ENCODE results near the gene CLINT1. TPM values are rescaled to one million over a fixed set of nuclear protein-coding genes. Genes with fewer than 3 reads are reported as not detected.

CLINT1 gene
- total and polyA plus RNA-seq, 2 of the 13 experiments (the other 11 are each of a cell fraction or from before 2014, with no cell fraction given) = 64.0 to 104 TPM

GRCh38 chr5:157858527-157859226, at the start of gene CLINT1 (continued):
- TF ChIP-seq ZNF280B (CRISPR knock-in tag; IDR thresholded peaks at IDR 0.05; ENCODE audit: borderline replicate concordance) = no peak
- peak; percentile 74; the same call in 1 of the 2 replicates for TF ChIP-seq DMAP1 (CRISPR knock-in tag; IDR thresholded peaks at IDR 0.05)
- peak; percentile 50; the same call in 1 of the 2 replicates for TF ChIP-seq ATF7-NPFF (CRISPR knock-in tag; IDR thresholded peaks at IDR 0.05; ENCODE audit: low read depth)
- peak; percentile 42 for TF ChIP-seq ARID5B (CRISPR knock-in tag; IDR thresholded peaks at IDR 0.05)
- no peak for TF ChIP-seq CHD2 (IDR thresholded peaks at IDR 0.05; ENCODE audit: low read depth, low read length)
- no peak; the same call in 1 of the 2 replicates for TF ChIP-seq MTF2 (CRISPR knock-in tag; IDR thresholded peaks at IDR 0.05; ENCODE audit: borderline replicate concordance)
- TF ChIP-seq ATF4 (CRISPR knock-in tag; IDR thresholded peaks at IDR 0.05) = 0 out of 4 replicates have a peak, but pooled peaks of 1 of the 2 experiments have one; percentile 35
- TF ChIP-seq YEATS2 (CRISPR knock-in tag; IDR thresholded peaks at IDR 0.05; ENCODE audit: borderline replicate concordance) = peak; percentile 58; the same call in 1 of the 2 replicates
- TF ChIP-seq STAT5B (CRISPR knock-in tag; IDR thresholded peaks at IDR 0.05) = no peak
- TF ChIP-seq ZNF382 (CRISPR knock-in tag; IDR thresholded peaks at IDR 0.05; ENCODE audit: borderline replicate concordance) = no peak
- no peak for TF ChIP-seq FOXM1 (CRISPR knock-in tag; IDR thresholded peaks at IDR 0.05)
- TF ChIP-seq GATA4 (IDR thresholded peaks at IDR 0.05; ENCODE audit: borderline replicate concordance, low read depth) = no peak
- TF ChIP-seq ZFP62 (CRISPR knock-in tag; IDR thresholded peaks at IDR 0.05) = 0 out of 2 replicates have a peak, but pooled peaks have one; percentile 63
- TF ChIP-seq ZNF432 (CRISPR knock-in tag; IDR thresholded peaks at IDR 0.05; ENCODE audit: borderline replicate concordance) = no peak
- TF ChIP-seq KAT8 (CRISPR knock-in tag; IDR thresholded peaks at IDR 0.05) = peak; percentile 85
- peak; percentile 84; the same call in 1 of the 2 replicates for TF ChIP-seq KDM2A (CRISPR knock-in tag; IDR thresholded peaks at IDR 0.05; ENCODE audit: borderline replicate concordance, low read depth)
- no peak for TF ChIP-seq HBP1 (CRISPR knock-in tag; IDR thresholded peaks at IDR 0.05; ENCODE audit: low read depth)
- no peak for TF ChIP-seq MBD4 (IDR thresholded peaks at IDR 0.05; ENCODE audit: borderline replicate concordance, low read length)
- no peak for TF ChIP-seq ATAD3A (CRISPR knock-in tag; IDR thresholded peaks at IDR 0.05)
- TF ChIP-seq ZNF563 (CRISPR knock-in tag; IDR thresholded peaks at IDR 0.05) = peak; percentile 65; the same call in 1 of the 2 replicates
- no peak for TF ChIP-seq ETV6 (CRISPR knock-in tag; conservative IDR thresholded peaks at IDR 0.05)
- TF ChIP-seq ZNF138 (CRISPR knock-in tag; IDR thresholded peaks at IDR 0.05; ENCODE audit: low read depth) = peak; percentile 84
- peak; percentile 66; the same call in 1 of the 2 replicates for TF ChIP-seq SP4 (CRISPR knock-in tag; IDR thresholded peaks at IDR 0.05)

Measured in HepG2 (cell line).